HepG2 (cell line): ENCODE results near the gene RAB3D. TPM values are rescaled to one million over a fixed set of nuclear protein-coding genes. Genes with fewer than 3 reads are reported as not detected.

Source experiments
- ATAC-seq: fragments of 200-7000 bp; cut with Tn5 transposase; 3 replicates; pipeline ENCODE4 v1.9.1; 2020; ENCODE audit warnings: mild to moderate bottlenecking, moderate library complexity
- BruUV-seq: library from RNA; stranded (reverse); fragments of 400-500 nt; replicated peaks from 2 replicates; lab custom pipeline; 2021; lab: Mats Ljungman, UMichigan
- CTCF ChIA-PET: fragments of 300-600 bp; formaldehyde crosslinking; extraction: SDS; loops from one replicate; lab custom pipeline; 2021; ENCODE audit warnings: low total read pairs, inconsistent platforms, low intra/inter-chr PET ratio; lab: Yijun Ruan, JAX
- POLR2A ChIA-PET: fragments of 350-600 bp; sonication (Branson Sonifier 250); formaldehyde crosslinking; loops from one replicate; lab custom pipeline; 2020; ENCODE audit warnings: antibody characterized with exemption, inconsistent platforms; lab: Yijun Ruan, JAX
- DNase-seq: peaks from one replicate; pipeline ENCODE4 v3.0.0-alpha.2; 2015; ENCODE audit warnings: low spot score
- FAIRE-seq: peaks from 3 replicates; lab custom pipeline; 2011; peaks lifted over from hg19 to GRCh38; lab: Jason Lieb, UNC
- H2AFZ ChIP-seq: one replicate; pipeline ENCODE4 v1.6.1; 2011; ENCODE audit warnings: low read length, inconsistent platforms
- H3K27ac ChIP-seq: fragments of 300-600 bp; 3 replicates; pipeline ENCODE4 v1.8.0; 2011; ENCODE audit warnings: mixed run types, mild to moderate bottlenecking, mixed read lengths, low read length, inconsistent platforms; ENCODE audit not compliant: insufficient read depth; ENCODE audit errors: extremely low read length
- H3K27me3 ChIP-seq, 2 experiments: fragments of 200-600 bp in 1 of 2; 2 replicates in 1 of 2; 3 replicates in 1 of 2; pipeline versions ENCODE4 v1.6.0 to v1.8.0; 2011; ENCODE audit warnings: low read length in 2 of 2, mild to moderate bottlenecking in 2 of 2, moderate library complexity in 2 of 2, inconsistent platforms in 1 of 2; ENCODE audit not compliant: insufficient read depth in 2 of 2, control insufficient read depth in 1 of 2
- H3K36me3 ChIP-seq, 2 experiments: fragments of 200-600 bp in 1 of 2; replicated peaks in 1 of 2; 2 replicates in 1 of 2; 3 replicates in 1 of 2; pipeline versions ENCODE4 v1.5.1 to v1.8.0; 2011; ENCODE audit warnings: low read length in 2 of 2, inconsistent platforms in 1 of 2; ENCODE audit not compliant: insufficient read depth in 2 of 2, control insufficient read depth in 1 of 2
- H3K4me1 ChIP-seq: 2 replicates; pipeline ENCODE4 v1.5.1; 2012; ENCODE audit warnings: low read length, inconsistent platforms; ENCODE audit not compliant: insufficient read depth
- H3K4me2 ChIP-seq: 2 replicates; pipeline ENCODE4 v1.6.0; 2011; ENCODE audit warnings: low read depth, low read length, inconsistent platforms
- H3K4me3 ChIP-seq, 3 experiments: fragments of 200-600 bp in 1 of 3; sonication (generic), shearing (Covaris generic) in 1 of 3; replicated peaks in 1 of 3; 2 replicates each; pipeline ENCODE4 v1.5.1; 2011 to 2016; ENCODE audit warnings: low read length in 3 of 3, inconsistent platforms in 2 of 3, low read depth in 2 of 3, mild to moderate bottlenecking in 2 of 3, control low read depth in 1 of 3, mixed read lengths in 1 of 3; ENCODE audit not compliant: insufficient read depth in 1 of 3
- H3K79me2 ChIP-seq: one replicate; pipeline ENCODE4 v1.6.1; 2011; ENCODE audit warnings: low read length, inconsistent platforms; ENCODE audit not compliant: insufficient read depth
- H3K9ac ChIP-seq: 2 replicates; pipeline ENCODE4 v1.6.0; 2011; ENCODE audit warnings: mild to moderate bottlenecking, low read depth, low read length, inconsistent platforms; ENCODE audit not compliant: insufficient read depth
- H3K9me3 ChIP-seq: 2 replicates; pipeline ENCODE4 v1.5.1; 2012; ENCODE audit warnings: mild to moderate bottlenecking, low read length
- H4K20me1 ChIP-seq: 2 replicates; pipeline ENCODE4 v1.6.0; 2011; ENCODE audit warnings: inconsistent platforms, mild to moderate bottlenecking, low read length, moderate library complexity; ENCODE audit not compliant: insufficient read depth
- FOXJ3 ChIP-seq: sonication (generic); formaldehyde crosslinking; IDR thresholded peaks from 2 replicates; pipeline ENCODE4 v1.4.0; 2020; ENCODE audit warnings: missing genetic modification reagents, mild to moderate bottlenecking, borderline replicate concordance
- HNF4A ChIP-seq: sonication (generic); formaldehyde crosslinking; IDR thresholded peaks from 2 replicates; pipeline ENCODE4 v1.4.0; 2020; ENCODE audit warnings: missing genetic modification reagents
- HNF4G ChIP-seq, 2 experiments: sonication (generic) in 1 of 2; formaldehyde crosslinking in 1 of 2; IDR thresholded peaks; 2 replicates each; pipeline versions ENCODE4 v1.4.0 to v1.6.1; 2011 to 2020; ENCODE audit warnings: borderline replicate concordance in 2 of 2, low read depth in 2 of 2, mild to moderate bottlenecking in 2 of 2, low read length in 1 of 2, missing genetic modification reagents in 1 of 2, moderate library complexity in 1 of 2
- MAF1 ChIP-seq: sonication (generic); formaldehyde crosslinking; IDR thresholded peaks from 2 replicates; pipeline ENCODE4 v1.5.0; 2020; ENCODE audit warnings: missing genetic modification reagents, borderline replicate concordance
- MIER3 ChIP-seq: IDR thresholded peaks from 2 replicates; pipeline ENCODE4 v1.6.1; 2016; ENCODE audit warnings: missing compliant biosample characterization, borderline replicate concordance
- RARA ChIP-seq: IDR thresholded peaks from 2 replicates; pipeline ENCODE4 v1.6.1; 2016; ENCODE audit warnings: missing genetic modification reagents, missing compliant biosample characterization
- SMARCC2 ChIP-seq: fragments of 450-650 bp; IDR thresholded peaks from 2 replicates; pipeline ENCODE4 v1.6.1; 2017; ENCODE audit warnings: antibody characterized with exemption, mild to moderate bottlenecking
- SNAI1 ChIP-seq: sonication (generic); formaldehyde crosslinking; IDR thresholded peaks from 2 replicates; pipeline ENCODE4 v1.5.0; 2020; ENCODE audit warnings: mild to moderate bottlenecking, missing genetic modification reagents, borderline replicate concordance
- TBL1XR1 ChIP-seq: fragments of 150-350 bp; IDR thresholded peaks from 2 replicates; pipeline ENCODE4 v1.6.1; 2014; ENCODE audit warnings: borderline replicate concordance, low read length; ENCODE audit not compliant: partially characterized antibody
- TBX2 ChIP-seq: sonication (generic); formaldehyde crosslinking; IDR thresholded peaks from 2 replicates; pipeline ENCODE4 v1.5.0; 2020; ENCODE audit warnings: missing genetic modification reagents, mild to moderate bottlenecking, borderline replicate concordance
- TBX3 ChIP-seq: fragments of 450-650 bp; IDR thresholded peaks from 2 replicates; pipeline ENCODE4 v1.6.1; 2017; ENCODE audit warnings: antibody characterized with exemption, mild to moderate bottlenecking, inconsistent platforms, borderline replicate concordance
- ZBTB7A ChIP-seq: sonication (generic); formaldehyde crosslinking; IDR thresholded peaks from 2 replicates; pipeline ENCODE4 v1.8.0; 2022; ENCODE audit warnings: mild to moderate bottlenecking, missing genetic modification reagents
- ZNF367 ChIP-seq: sonication (generic); formaldehyde crosslinking; IDR thresholded peaks from 2 replicates; pipeline ENCODE4 v1.4.0; 2020; ENCODE audit warnings: missing genetic modification reagents, borderline replicate concordance
- ZNF496 ChIP-seq: sonication (generic); formaldehyde crosslinking; IDR thresholded peaks from 2 replicates; pipeline ENCODE4 v1.8.1; 2023; ENCODE audit warnings: mild to moderate bottlenecking, moderate library complexity, missing genetic modification reagents; ENCODE audit not compliant: insufficient replicate concordance
- ZSCAN20 ChIP-seq: sonication (generic); formaldehyde crosslinking; IDR thresholded peaks from 2 replicates; pipeline ENCODE4 v1.4.0; 2020; ENCODE audit warnings: missing genetic modification reagents, mild to moderate bottlenecking, borderline replicate concordance
- WGBS: methylation state at CpG from one replicate; pipeline ENCODE4 v1.1.6; 2017; ENCODE audit warnings: low lambda C conversion rate; 5-methylcytosine and 5-hydroxymethylcytosine counted together
- in situ Hi-C: cut with HindIII; loops from 2 replicates; pipeline ENCODE4 v1.10.0; 2017; ENCODE audit warnings: low pct_unique_long_range_greater_than_20kb; ENCODE audit not compliant: extremely low pct_ligation_motif_present
- intact Hi-C: fragments of 100-400 bp; cut with micrococcal nuclease; formaldehyde crosslinking; loops from one replicate; pipeline ENCODE4 v1.10.0; 2022; ENCODE audit not compliant: unreplicated experiment
- polyA plus RNA-seq, 8 experiments: library from polyadenylated mRNA; depleted of rRNA in 3 of 8; stranded (reverse) in 7 of 8; unstranded in 1 of 8; fragments of >200 nt; fragmentation: Illumina TruSeq in 4 of 8; extraction: Trizol in 4 of 8; gene quantifications; 2 replicates each; pipeline versions ENCODE4 v1.2.1 to v1.2.3, GENCODE V29; 2011 to 2016; ENCODE audit warnings: low read depth in 4 of 8, missing spikeins in 1 of 8, mixed read lengths in 1 of 8; ENCODE audit not compliant: insufficient read depth in 1 of 8
- total RNA-seq, 5 experiments: library from RNA; depleted of rRNA; stranded (reverse); fragments of >200 nt; fragmentation: Illumina TruSeq; extraction: Trizol; gene quantifications; 2 replicates each; pipeline ENCODE4 v1.2.3, GENCODE V29; 2016; ENCODE audit warnings: low read depth in 1 of 5
- TF ChIP-seq, protein P1 (sequence below): sonication (generic); IDR thresholded peaks from 2 replicates; pipeline ENCODE4 v1.6.1; 2016; ENCODE audit warnings: low read depth, borderline replicate concordance
- TF ChIP-seq, protein P2 (sequence below): sonication (generic); formaldehyde crosslinking; IDR thresholded peaks from 2 replicates; pipeline ENCODE4 v1.4.0; 2020; ENCODE audit warnings: missing genetic modification reagents
- TF ChIP-seq, protein P3 (sequence below): sonication (generic); formaldehyde crosslinking; conservative IDR thresholded peaks from 2 replicates; pipeline ENCODE4 v1.4.0; 2020; ENCODE audit warnings: mild to moderate bottlenecking, missing genetic modification reagents, moderate library complexity

Gene RAB3D
- total and polyA plus RNA-seq, 2 of the 13 experiments (the other 11 are each of a cell fraction or from before 2014, with no cell fraction given), result 2.0 to 16.1 TPM

DNA sequence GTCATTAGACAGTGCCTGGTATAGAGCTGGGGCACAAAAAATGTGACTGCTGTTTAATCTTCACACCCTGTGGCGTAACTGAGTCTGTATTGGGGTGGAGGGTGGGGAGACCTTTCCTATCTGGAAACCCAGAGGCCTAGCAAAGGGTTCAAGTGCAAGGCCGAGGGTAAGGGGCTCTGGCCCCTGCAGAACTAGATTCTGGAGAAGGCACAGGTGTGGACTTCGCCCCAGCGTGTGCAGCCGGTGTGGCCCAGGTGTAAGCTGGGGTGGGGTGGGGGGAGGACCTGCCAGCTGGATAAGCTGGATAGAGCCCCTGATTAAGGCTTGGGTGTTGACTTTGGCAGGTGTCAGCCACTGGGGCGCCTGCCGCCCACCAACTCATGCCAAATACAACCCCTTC is 1.3 kb downstream of the RAB3D start:
- intact Hi-C loops (no loop called here), in situ Hi-C loops (no loop called here)
- 23% methylated on average over 5 of the region's 7 CpGs for WGBS
- Histone ChIP-seq H2AFZ (no peak overlapping the region), H3K9ac (peak overlapping the region; percentile 61; the same call in 1 of the 2 replicates), H3K9me3 (no peaks in the 10 kb centered on the region), H3K4me2 (peak overlapping the region; percentile 97), H3K4me1 (peaks cover 22% of the 10 kb centered on the region), H3K27me3 (no peaks in the 10 kb centered on the region), H3K27ac (no peak overlapping the region), H3K36me3 (peaks cover 0 to 2% of the 10 kb centered on the region in 2 experiments; a peak in 1 of 5 replicates), H3K4me3 (peak overlapping the region in 2 of 3 experiments; percentile 67 to 81; a peak in 3 of 6 replicates), H4K20me1 (no peaks in the 10 kb centered on the region), H3K79me2 (no peaks in the 10 kb centered on the region)
- FAIRE-seq (no peak), DNase-seq (no peak), ATAC-seq (peak; percentile 8; the same call in 1 of the 3 replicates)
- BruUV-seq, result no TSS peak
- ChIA-PET POLR2A (interaction anchor here (1.3 to 2.7 kb wide), 2 partner anchors 8 to 37 kb away, joined by 4 to 17 read pairs; partner anchors contain the start of genes CCDC159, SWSAP1 and TMEM205), CTCF (no interaction called here)
- TF ChIP-seq ZNF496 (CRISPR knock-in tag) (no peak), MAF1 (no peak), ZNF367 (CRISPR knock-in tag) (no peak), MIER3 (no peak), HNF4A (CRISPR knock-in tag) (peak; percentile 45; the same call in 1 of the 2 replicates), ZBTB7A (peak; percentile 76; the same call in 1 of the 2 replicates), RARA (CRISPR knock-in tag) (0 out of 2 replicates have a peak, but pooled peaks have one; percentile 9), SMARCC2 (no peak), TBX3 (no peak), FOXJ3 (CRISPR knock-in tag) (no peak), TBL1XR1 (no peak), HNF4G (IDR thresholded peaks at IDR 0.05; ENCODE audit: borderline replicate concordance, low read depth, low read length) (peak; percentile 31; the same call in 1 of the 2 replicates), HNF4G (CRISPR knock-in tag; IDR thresholded peaks at IDR 0.05; ENCODE audit: borderline replicate concordance, low read depth) (no peak), ZSCAN20 (CRISPR knock-in tag) (no peak), TBX2 (peak; percentile 35; the same call in 1 of the 2 replicates), SNAI1 (CRISPR knock-in tag) (no peak)
- TF ChIP-seq, protein P1, sequence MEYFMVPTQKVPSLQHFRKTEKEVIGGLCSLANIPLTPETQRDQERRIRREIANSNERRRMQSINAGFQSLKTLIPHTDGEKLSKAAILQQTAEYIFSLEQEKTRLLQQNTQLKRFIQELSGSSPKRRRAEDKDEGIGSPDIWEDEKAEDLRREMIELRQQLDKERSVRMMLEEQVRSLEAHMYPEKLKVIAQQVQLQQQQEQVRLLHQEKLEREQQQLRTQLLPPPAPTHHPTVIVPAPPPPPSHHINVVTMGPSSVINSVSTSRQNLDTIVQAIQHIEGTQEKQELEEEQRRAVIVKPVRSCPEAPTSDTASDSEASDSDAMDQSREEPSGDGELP, result peak; percentile 56; the same call in 1 of the 2 replicates
- TF ChIP-seq, protein P2, sequence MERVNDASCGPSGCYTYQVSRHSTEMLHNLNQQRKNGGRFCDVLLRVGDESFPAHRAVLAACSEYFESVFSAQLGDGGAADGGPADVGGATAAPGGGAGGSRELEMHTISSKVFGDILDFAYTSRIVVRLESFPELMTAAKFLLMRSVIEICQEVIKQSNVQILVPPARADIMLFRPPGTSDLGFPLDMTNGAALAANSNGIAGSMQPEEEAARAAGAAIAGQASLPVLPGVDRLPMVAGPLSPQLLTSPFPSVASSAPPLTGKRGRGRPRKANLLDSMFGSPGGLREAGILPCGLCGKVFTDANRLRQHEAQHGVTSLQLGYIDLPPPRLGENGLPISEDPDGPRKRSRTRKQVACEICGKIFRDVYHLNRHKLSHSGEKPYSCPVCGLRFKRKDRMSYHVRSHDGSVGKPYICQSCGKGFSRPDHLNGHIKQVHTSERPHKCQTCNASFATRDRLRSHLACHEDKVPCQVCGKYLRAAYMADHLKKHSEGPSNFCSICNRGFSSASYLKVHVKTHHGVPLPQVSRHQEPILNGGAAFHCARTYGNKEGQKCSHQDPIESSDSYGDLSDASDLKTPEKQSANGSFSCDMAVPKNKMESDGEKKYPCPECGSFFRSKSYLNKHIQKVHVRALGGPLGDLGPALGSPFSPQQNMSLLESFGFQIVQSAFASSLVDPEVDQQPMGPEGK (CRISPR knock-in tag), result 0 out of 2 replicates have a peak, but pooled peaks have one; percentile 52
- TF ChIP-seq, protein P3, sequence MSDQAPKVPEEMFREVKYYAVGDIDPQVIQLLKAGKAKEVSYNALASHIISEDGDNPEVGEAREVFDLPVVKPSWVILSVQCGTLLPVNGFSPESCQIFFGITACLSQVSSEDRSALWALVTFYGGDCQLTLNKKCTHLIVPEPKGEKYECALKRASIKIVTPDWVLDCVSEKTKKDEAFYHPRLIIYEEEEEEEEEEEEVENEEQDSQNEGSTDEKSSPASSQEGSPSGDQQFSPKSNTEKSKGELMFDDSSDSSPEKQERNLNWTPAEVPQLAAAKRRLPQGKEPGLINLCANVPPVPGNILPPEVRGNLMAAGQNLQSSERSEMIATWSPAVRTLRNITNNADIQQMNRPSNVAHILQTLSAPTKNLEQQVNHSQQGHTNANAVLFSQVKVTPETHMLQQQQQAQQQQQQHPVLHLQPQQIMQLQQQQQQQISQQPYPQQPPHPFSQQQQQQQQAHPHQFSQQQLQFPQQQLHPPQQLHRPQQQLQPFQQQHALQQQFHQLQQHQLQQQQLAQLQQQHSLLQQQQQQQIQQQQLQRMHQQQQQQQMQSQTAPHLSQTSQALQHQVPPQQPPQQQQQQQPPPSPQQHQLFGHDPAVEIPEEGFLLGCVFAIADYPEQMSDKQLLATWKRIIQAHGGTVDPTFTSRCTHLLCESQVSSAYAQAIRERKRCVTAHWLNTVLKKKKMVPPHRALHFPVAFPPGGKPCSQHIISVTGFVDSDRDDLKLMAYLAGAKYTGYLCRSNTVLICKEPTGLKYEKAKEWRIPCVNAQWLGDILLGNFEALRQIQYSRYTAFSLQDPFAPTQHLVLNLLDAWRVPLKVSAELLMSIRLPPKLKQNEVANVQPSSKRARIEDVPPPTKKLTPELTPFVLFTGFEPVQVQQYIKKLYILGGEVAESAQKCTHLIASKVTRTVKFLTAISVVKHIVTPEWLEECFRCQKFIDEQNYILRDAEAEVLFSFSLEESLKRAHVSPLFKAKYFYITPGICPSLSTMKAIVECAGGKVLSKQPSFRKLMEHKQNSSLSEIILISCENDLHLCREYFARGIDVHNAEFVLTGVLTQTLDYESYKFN (CRISPR knock-in tag), result 0 out of 2 replicates have a peak, but pooled peaks have one; percentile 24
